HG02884 (cell line): Measurements from ENCODE around the gene DEUP1.
"Not testable (repeated sequence)": the region's sequence is repeated elsewhere in the genome, so short reads cannot be mapped to it uniquely, and the experiment has no call there.

Experiments
- ATAC-seq: cut with Tn5 transposase; IDR thresholded peaks from one replicate; pipeline ENCODE4 v1.9.1; 2021; ENCODE audit warnings: mild to moderate bottlenecking, moderate library complexity; ENCODE audit not compliant: unreplicated experiment

The DEUP1 gene

DNA sequence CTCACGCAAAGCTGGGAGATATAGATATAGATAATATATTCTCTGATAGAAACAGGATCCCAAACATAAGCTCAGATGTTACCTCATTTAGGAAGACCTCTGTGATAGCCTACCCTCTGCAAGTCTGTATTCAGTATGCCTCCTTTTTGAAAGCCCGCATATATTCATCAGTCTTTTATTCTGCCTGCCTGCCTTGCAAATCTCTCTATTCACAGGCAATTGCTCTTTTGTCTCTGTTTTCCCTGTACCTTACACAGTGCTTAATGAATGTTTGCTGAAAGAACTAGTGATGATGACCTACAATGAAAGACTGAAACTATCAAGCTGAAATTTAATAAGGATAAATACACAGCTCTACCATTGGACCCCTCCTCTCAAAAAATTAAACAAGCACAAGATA lies 18.4 kb downstream of the DEUP1 start:
- no peak for ATAC-seq

DNA sequence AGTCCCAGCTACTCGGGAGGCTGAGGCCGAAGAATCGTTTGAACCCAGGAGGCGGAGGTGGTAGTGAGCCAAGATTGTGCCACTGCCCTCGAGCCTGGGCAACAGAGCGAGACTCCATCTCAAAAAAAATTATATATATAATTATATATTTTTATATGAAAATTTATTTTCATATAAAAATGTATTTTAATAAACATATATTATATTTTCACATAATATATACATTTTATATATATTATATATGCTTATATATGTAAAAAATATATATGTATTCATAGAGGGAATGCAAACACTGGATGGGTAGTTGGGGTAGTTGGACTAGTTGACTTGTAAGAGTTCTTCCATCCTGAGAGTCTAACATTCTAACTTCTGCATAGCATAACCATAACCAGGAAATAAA lies 20.3 kb downstream of the DEUP1 start:
- ATAC-seq, result no peak

DNA sequence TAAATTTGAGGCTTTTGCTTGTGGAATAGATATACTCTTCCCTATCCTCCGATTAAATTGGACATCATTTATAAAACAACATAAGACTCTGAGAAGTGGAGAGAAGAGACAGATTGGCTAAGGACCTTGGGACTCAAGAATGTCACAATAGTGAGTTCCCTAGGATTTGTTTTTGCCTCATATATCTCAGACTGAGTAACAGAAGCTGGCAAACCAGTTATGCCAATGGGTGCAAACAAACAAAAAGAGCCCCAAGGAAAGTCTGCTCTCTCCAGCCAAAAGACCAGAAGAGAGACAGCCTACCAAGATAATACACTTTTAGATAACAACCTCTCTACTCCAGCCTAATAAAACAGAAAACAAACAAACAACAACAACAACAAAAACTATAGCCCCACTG lies 28.9 kb downstream of the DEUP1 start:
- ATAC-seq, result no peak

DNA sequence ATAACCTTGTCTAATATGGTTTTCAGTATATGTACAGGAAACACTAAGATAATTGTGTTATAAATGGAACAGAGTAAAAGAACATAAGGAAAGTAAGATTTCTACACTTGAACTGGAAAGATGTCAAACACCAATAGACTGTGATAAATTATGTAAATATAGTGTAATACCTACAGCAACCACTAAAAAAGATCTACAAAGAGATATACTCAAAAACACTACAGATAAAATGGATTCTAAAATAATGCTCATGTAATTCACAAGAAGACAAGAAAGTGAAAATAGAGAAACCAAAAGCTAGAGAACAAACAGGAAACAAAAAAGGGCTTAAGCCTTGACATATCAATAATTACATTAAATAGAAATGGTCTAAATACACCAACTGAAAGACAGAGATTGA lies 30.9 kb downstream of the DEUP1 start:
- ATAC-seq, result no peak

DNA sequence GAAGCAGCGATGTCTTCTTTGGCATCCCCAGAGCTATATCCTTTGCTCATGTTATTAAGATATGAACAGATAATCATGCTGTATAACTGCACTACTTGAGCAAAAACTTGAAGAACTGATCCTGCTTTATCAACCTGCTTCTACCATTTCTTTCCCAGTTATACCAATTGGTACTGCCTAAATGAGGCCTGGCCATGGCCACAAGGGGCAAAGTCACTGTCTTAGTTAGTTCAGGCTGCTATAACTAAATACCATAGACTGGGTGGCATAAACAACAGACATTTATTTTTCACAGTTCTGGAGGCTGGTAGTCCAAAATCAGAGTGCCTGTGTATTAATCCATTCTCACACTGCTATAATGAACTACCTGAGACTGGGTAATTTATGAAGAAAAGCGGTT lies 37.5 kb downstream of the DEUP1 start:
- ATAC-seq, result no peak

DNA sequence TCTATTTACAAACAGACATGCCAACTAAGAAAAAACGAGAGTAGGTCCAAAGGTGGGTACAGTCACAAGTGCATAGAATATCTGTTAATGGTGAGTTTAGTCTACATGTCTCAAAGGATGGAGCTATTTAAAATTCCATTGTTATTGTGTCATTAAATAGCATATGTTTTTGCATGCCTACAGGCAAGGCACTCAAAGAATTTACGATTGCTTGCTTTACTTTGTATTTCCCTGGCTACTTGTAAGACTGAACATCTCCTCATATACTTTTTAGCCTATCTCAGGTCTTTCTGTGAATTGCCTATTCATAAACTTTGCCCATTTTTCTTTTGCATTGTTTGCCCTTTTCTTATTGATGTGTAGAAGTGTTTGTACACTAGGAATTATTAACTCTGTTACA lies 39.7 kb downstream of the DEUP1 start:
- ATAC-seq, result no peak

DNA sequence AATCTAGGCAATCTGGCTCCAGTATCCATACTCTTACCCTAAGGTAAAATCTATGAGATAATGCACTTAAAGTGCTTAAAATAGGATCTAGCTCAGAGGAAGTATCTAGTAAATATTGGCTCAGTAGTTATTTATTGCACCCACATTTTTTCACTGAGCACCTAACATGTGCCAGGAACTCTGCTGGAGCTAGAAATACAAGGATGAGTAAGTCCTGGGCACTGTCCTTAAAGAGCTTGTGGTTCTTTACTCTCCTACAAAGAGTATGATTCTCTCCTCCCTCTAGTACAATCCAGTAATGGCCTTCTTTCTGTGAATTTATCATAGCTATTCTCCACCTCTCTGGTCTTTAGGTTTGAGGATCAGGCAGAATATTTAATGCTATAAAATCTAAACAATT lies 59.2 kb downstream of the DEUP1 start:
- no peak for ATAC-seq

DNA sequence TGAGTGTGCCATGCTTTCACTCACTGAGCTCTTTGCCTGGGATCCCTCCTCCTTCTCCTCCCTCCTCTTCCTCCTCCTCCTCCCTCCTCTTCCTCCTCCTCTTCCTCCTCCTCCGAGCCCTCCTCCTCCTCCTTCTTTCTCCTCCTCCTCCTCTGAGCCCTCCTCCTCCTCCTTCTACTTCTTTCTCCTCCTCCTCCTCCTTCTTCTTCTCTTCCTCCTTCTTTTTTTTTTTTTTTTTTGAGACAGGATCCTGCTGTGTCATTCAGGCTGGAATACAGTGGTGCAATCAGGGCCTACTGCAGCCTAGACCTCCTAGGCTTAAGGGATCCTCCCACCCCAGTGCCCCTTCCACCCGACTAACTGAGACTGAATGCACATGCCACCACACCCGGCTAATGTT lies 62.3 kb downstream of the DEUP1 start:
- ATAC-seq, result no peak

DNA sequence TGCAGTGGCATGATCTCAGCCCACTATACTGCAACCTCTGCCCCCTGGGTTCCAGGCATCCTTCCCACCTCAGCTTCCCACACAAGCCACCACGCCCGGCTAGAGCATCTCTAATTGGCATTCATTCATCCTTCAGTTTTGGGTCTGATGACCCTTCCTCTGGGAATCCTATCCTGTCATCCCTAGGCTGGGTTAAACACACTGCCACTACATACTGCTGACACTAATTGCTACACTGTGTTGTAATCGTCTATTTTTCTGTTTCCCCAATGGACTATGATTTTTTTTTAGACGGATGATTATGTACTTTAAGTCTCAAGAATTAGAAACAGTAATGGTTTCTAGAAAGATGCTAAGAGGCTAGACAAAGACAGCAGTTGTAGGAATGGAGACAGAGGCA lies 62.8 kb downstream of the DEUP1 start:
- ATAC-seq, result no peak

DNA sequence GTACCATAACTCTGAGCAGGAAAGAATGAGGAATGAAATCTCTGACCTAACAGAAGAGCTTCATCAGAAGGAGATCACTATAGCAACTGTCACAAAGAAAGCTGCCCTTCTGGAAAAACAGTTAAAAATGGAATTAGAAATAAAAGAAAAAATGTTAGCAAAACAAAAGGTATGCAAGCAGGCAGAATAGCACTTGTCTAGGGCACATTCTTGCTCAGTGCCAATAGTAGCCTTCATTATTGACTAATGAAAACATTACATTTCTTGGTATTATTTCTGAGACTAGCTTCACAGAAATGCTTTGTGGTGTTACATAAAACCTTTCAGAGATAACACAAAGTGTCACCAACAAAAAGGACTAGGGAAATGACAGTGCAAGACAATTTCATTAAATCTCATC lies 63.9 kb downstream of the DEUP1 start:
- ATAC-seq, result no peak

DNA sequence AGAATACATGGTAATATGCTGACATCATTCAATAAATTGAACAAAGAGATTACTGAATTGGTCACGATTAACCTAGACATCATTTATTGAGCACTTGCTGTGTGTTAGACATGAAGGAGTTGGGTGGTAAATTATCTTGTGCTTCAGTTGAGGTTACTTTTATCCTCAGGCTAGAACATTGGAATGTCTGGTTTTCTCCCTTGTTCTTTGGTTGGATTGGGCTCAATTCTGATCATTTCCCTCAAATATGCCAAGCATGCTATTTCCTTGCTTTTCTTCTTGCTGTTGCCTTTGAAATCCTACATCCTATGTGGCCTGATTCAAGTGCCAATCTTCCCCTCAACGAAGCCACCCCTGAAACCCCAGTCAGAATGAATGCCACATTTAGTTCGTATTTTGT lies 65.8 kb downstream of the DEUP1 start:
- no peak for ATAC-seq

DNA sequence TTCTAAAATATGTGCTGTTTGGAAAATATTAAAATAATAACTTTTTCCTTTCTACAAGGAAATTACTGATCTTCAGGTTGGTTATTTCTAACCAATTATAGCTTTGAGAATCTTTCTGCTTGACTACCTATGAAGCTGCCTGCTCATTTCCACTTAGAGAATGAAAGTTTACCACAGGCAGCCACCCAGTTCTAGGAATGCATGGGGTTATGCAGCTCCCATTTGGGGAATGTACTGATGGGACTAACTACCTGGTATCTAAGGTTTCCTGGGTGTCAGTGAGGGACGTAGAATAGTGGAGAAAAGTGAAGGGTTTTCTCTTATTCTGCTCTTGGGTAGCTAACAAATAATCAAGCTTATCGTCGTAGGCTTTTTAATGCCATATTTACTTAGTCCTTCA lies 73.4 kb downstream of the DEUP1 start:
- ATAC-seq, result no peak

DNA sequence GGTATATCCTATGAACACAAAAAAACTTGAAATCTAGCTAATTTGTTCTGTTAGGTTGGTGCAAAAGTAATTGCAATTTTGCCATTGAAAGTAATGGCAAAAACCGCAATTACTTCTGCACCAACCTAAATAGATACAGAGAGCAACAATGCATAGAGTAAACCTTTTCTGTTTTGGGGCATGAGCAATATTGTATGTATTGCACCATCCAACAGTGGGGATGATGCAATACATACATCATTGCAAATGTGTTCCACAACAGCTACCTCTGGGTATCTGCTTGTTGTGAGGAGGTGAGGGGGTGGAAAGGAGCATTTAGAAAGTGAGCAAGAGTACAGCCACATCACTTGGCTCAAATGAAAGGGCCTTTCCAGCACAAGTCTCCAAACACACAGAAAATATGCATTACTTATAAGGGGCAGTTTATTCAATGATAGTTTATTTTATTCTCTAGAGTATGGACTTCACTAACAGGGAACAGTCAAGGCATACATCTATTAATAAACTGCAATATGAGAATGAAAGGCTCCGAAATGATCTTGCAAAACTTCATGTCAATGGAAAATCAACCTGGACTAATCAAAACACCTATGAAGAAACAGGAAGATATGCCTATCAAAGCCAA lies 77.3 kb downstream of the DEUP1 start:
- no peak for ATAC-seq

DNA sequence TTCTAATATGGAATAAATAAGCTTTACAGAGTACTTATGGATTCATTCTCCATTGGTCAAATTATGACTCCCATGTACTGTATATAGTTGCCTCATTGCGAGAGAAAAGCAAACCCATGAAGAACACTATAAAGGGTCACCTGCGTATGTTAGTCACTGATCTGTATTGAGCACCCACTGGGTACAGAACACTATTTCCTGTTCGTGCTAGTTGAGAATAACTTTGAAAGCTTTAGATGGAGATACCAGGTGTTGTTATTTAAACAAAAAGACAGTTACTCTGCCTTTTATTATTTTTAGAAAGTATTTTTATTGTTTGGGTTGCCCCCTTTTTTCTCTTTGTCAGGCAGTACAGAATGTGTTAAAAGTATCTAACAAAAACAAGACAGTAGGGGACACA lies 79.9 kb downstream of the DEUP1 start:
- no peak for ATAC-seq

DNA sequence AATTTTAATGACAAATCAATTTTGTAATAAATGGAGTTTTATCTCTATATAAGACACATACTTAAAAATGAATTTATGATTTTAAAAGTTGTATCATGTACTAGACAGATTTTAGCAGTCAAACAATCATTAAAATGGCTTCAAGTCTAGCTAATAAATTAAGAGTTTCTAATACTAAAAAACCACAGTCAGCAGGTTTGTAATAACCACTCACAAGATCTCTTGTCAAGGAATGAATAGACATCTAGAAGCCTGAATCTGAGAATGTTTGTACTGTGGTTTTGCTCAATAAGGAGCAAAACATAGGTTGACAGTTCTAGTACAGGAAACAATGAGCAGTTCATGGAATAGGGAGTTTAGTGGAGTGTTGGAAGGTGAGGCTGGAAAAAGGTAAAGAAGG lies 81.2 kb downstream of the DEUP1 start:
- no peak for ATAC-seq

DNA sequence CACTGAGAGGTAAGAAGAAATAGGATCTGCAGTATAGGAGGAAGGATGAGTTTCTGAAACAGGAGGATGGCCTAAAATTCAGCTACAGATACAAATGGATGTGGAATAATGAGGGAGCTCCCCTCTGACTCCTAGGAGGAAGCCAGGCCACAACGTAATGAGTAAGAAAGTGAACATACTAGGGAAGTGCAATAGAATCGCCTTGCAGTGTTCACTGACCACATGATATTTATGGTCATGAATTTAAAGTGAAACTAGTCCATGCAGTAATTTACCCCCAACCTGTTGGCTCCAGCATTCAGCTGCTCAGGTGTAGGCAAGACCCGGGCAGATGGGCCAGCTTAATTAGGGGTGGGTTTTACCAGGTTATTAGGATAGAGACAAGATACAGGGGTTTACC lies 101.7 kb downstream of the DEUP1 start:
- no peak for ATAC-seq

DNA sequence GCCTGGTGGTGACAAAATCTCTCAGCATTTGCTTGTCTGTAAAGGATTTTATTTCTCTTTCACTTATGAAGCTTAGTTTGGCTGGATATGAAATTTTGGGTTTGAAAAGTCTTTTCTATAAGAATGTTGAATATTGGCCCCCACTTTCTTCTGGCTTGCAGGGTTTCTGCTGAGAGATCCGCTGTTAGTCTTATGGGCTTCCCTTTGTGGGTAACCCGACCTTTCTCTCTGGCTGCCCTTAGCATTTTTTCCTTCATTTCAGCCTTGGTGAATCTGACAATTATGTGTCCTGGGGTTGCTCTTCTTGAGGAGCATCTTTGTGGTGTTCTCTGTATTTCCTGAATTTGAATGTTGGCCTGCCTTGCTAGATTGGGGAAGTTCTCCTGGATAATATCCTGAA lies 112.7 kb downstream of the DEUP1 start:
- not testable (repeated sequence) for ATAC-seq

DNA sequence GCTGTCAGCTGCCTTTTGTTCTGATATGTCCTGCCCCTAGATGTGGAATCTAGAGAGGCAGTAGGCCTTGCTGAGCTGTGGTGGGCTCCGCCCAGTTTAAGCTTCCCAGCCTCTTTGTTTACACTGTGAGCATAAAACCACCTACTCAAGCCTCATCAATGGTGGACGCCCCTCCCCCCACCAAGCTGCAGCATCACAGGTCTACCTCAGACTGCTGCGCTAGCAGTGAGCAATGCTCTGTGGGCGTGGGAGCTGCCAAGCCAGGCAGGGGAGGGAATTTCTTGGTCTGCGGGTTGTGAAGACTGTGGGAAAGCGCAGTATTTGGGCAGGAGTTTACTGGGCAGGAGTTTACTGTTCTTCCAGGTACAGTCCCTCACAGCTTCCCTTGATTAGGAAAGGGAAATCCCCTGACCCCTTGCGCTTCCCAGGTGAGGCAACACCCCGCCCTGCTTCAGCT lies 114.1 kb downstream of the DEUP1 start:
- ATAC-seq, result no peak

DNA sequence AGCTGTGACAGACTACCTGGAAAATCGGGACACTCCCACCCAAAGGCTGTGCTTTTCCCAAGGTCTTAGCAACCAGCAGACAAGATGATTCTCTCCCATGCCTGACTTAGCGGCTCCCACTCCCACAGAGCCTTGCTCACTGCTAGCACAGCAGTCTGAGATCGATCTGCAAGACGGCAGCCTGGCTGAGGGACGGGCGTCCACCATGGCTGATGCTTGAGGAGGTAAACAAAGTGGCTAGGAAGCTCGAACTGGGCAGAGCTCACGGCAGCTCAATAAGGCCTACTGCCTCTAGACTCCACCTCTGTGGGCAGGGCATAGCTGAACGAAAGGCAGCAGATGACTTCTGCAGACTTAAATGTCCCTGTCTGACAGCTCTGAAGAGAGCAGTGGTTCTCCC lies 127.7 kb downstream of the DEUP1 start:
- ATAC-seq, result no peak

DNA sequence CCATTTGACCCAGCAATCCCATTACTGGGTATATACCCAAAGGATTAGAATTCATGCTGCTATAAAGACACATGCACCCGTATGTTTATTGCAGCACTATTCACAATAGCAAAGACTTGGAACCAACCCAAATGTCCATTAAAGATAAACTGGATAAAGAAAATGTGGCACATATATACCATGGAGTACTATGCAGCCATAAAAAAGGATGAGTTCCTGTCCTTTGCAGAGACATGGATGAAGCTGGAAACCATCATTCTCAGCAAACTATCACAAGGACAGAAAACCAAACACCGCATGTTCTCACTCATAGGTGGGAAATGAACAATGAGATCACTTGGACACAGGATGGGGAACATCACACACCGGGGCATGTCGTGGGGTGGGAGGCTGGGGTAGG lies 133.1 kb downstream of the DEUP1 start:
- ATAC-seq, result not testable (repeated sequence)

DNA sequence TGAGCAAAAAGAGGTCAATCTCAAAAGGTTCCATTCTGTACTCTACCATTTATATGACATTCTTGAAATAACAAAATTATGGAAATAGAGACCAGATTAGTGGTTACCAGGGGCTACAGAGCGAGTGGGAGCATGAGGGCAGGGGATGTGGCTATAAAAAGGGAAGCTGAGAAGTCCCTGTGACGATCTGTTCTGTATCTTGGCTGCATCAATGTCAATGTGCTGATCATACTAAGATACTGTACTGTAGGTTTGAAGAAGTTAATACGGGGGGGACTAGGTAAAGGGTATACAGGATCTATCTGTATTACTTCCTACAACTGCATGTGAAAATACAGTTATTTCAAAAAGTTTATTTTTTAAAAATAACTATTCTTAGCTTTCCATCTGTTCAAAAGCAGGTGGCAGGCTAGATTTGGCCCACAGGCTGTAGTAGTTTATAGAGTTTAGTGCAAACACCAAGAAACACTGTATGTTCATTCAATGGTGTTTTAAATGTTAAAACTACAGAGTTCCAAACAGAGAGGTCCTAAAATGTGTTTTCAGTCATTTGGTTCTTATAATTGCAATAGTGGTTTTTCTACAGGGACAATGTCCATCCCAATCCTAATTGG lies 134.5 kb downstream of the DEUP1 start:
- ATAC-seq, result no peak

DNA sequence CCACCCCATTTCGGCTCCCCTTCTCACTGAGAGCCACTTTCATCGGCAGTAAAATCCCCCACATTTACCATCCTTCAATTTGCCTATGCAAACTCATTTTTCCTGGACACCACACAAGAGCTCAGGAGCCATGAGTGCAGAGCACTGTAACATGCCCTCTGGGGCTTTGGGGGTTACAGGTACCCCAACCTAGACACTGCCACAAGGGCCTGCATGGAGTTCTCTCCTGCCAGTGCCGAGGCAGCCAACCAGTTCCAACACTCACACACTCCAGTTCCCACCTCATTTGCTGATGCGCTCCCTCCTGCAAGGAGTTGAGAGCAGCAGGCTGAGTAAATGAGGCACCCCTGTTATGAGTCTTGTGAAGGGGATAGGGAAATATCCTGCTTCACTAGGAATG lies 136.5 kb downstream of the DEUP1 start:
- ATAC-seq, result no peak

DNA sequence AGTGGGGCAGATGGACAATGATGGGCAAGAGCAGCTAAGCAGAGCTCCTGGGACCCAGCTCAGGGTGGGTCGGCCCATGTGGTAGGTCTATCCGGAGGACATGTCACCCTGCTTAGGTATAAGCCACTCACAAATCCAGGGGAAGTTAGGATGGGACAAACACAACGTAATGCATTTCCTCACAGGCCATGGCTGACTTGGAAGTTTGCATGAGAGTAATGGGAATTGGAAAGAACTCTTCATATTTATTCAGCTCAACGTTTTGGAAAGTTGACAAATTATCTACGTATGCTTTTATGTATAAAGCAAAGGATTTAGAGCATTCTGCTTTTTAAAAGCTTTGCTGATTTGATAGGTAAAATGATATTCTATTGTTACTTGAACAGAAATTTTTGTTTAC lies 137.7 kb downstream of the DEUP1 start:
- no peak for ATAC-seq
